ENCODE results near the gene NHLRC2. TPM values are rescaled to one million over a fixed set of nuclear protein-coding genes. Genes with fewer than 3 reads are reported as not detected.

Gene NHLRC2
- total RNA-seq, 1 donor from 2014 or later: 50.1 TPM

DNA sequence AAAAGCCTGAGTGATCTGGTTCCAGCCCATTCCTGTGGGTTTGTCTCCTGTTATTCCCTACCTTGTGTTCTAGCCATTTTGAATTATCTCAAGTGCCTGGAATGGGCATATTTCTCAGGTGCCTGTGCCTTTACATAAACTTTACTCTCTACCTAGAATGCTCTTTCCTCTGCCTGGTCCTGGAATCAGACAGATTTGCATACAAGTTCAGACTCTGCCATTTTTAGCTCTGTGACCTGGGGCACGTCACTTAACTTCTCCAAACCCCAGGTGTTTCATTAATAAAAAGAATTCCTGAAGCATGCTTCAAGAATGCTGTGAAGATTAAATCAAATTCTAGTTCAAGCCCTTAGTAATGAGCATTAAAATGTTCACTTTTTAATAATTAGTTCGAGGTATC lies 8.4 kb upstream of the NHLRC2 start:
- no peak for DNase-seq
- H3K4me1 ChIP-seq: peaks cover 17% of the 10 kb centered on the region
- no peak overlapping the region for H3K4me3 ChIP-seq
- no peaks in the 10 kb centered on the region for H3K9me3 ChIP-seq (replicated peaks)
- H3K27ac ChIP-seq (replicated peaks): no peak overlapping the region
- intact Hi-C loops (cut with micrococcal nuclease): no loop called here
- peaks cover 37% of the 10 kb centered on the region for H3K36me3 ChIP-seq
- TF ChIP-seq, protein P1, sequence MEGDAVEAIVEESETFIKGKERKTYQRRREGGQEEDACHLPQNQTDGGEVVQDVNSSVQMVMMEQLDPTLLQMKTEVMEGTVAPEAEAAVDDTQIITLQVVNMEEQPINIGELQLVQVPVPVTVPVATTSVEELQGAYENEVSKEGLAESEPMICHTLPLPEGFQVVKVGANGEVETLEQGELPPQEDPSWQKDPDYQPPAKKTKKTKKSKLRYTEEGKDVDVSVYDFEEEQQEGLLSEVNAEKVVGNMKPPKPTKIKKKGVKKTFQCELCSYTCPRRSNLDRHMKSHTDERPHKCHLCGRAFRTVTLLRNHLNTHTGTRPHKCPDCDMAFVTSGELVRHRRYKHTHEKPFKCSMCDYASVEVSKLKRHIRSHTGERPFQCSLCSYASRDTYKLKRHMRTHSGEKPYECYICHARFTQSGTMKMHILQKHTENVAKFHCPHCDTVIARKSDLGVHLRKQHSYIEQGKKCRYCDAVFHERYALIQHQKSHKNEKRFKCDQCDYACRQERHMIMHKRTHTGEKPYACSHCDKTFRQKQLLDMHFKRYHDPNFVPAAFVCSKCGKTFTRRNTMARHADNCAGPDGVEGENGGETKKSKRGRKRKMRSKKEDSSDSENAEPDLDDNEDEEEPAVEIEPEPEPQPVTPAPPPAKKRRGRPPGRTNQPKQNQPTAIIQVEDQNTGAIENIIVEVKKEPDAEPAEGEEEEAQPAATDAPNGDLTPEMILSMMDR (IDR thresholded peaks at IDR 0.05; ENCODE audit: borderline replicate concordance): no peak
- H3K27me3 ChIP-seq (ENCODE audit: low read depth): no peaks in the 10 kb centered on the region

DNA sequence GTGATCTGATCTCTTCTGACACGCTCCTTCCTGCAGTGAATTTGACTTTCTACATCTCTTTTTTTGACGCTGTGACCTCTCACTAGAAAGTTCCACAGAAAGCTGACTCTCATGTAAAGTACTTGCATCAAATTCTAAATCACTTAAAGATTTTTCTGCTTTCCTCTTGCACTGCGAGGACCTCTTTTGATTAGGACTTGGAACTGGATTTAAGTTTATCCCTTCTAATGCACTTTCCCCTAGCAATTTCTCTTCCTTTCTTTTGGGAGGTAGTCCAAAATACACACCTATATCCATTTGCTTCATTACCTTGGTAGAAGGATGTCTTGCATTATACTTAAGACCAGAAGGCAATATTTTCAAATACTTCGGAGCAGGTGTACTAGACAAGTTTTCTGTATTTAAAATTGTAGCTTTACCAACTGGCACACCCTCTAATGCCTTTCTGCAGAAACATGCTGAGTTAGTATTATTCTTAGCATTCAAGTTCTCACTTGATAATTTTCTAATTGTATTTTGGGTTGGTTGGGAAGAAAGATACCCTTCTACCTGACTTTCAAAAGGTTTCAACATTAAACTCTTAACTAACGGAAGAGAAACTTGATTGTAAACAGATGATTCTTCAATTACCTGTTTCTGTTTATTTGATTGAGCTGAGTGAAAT lies 5.2 kb upstream of the NHLRC2 start:
- TF ChIP-seq, protein P1 (IDR thresholded peaks at IDR 0.05; ENCODE audit: borderline replicate concordance): no peak
- Histone ChIP-seq H3K27me3 (ENCODE audit: low read depth) (no peaks in the 10 kb centered on the region), H3K4me3 (no peak overlapping the region), H3K27ac (replicated peaks) (no peak overlapping the region), H3K4me1 (peaks cover 41% of the 10 kb centered on the region), H3K9me3 (replicated peaks) (no peaks in the 10 kb centered on the region), H3K36me3 (peaks cover 23% of the 10 kb centered on the region)
- intact Hi-C loops (cut with micrococcal nuclease): no loop called here
- no peak for DNase-seq

DNA sequence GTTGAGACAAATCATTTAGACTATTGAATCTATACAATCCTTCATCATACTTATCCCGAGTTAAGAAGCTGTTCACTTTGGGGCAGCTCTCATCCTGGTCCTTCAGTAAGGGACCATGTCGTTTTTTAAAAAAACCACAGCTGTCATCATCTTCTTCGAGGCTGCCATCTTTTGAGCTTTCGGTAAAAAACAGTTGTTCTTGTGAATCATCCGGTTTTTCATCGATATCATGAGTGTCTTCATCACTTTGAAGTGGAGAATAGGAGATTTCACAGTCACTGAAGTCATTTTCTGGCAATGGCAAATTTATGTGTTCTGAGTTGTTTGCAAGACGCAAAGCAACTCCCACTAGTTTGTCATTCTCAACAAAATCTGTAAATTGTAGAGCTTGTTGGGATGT lies 4.5 kb upstream of the NHLRC2 start:
- no peak for DNase-seq

DNA sequence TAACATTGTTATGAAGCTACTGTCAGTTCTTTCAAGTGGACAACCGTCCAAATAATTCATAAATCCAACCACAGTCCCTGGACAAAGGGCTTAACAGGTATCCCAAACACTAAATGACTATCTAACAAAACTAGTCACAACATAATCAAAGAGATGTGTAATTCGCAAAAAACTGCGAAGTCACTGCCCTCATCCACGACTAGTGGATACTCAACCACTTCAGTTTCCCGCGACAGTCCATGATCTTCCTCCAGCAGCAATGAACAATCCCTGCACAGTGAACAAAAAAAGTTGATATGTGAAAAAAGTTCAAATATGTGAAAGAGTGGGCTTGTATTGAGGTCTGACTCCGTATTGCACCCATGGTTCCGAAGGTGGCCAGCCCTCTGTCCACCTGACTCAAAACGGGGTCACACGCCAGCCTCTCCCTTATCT lies 866 bp upstream of the NHLRC2 start:
- no peak for DNase-seq
- H3K27me3 ChIP-seq (ENCODE audit: low read depth): no peaks in the 10 kb centered on the region
- peak overlapping the region; percentile 97 for H3K27ac ChIP-seq (replicated peaks)
- intact Hi-C loops (cut with micrococcal nuclease): no loop called here
- no peaks in the 10 kb centered on the region for H3K9me3 ChIP-seq (replicated peaks)
- H3K4me1 ChIP-seq: peaks cover 82% of the 10 kb centered on the region
- peaks cover 6% of the 10 kb centered on the region for H3K36me3 ChIP-seq
- H3K4me3 ChIP-seq: peak overlapping the region; percentile 93
- TF ChIP-seq, protein P1 (IDR thresholded peaks at IDR 0.05; ENCODE audit: borderline replicate concordance): no peak

More for the DNA sequence above, 4.5 kb upstream of the NHLRC2 start:
- Histone ChIP-seq H3K4me1 (peaks cover 45% of the 10 kb centered on the region), H3K27ac (replicated peaks) (no peak overlapping the region), H3K9me3 (replicated peaks) (no peaks in the 10 kb centered on the region), H3K36me3 (peaks cover 16% of the 10 kb centered on the region), H3K4me3 (no peak overlapping the region), H3K27me3 (ENCODE audit: low read depth) (no peaks in the 10 kb centered on the region)
- TF ChIP-seq, protein P1 (IDR thresholded peaks at IDR 0.05; ENCODE audit: borderline replicate concordance): no peak
- intact Hi-C loops (cut with micrococcal nuclease): no loop called here

DNA sequence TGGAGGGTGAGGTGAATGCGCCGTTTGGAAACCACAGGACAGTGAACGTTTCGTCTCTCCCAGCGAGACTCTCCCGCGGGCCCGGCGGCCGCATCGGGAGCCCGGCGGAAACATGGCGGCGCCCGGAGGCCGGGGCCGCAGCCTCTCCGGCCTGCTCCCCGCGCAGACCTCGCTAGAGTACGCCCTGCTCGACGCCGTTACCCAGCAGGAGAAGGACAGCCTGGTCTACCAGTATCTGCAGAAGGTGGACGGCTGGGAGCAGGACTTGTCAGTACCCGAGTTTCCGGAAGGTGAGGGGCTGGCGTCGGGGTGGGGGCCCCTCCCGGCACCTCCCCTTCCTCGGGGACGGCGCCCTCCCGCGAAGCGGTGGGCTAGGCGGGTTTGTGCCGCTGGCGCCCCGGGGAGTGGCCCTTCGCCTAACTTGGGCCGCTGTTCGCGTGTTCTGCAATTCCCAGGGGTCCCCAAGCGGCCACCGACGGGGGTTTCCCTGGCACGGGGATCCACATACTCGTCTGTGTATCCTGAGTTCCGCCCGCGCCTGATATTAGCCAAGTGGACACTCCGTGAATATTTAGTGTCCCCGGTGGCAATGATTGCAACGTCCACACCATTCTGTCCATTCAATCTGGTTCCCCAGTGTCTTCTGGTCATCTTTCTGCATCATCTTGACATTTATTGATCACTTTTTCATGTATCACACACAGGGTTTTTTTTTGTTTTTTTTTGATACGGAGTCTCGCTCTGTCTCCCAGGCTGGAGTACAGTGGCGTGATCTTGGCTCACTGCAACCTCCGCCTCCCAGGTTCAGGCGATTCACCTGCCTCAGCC lies 514 bp downstream of the NHLRC2 start:
- peak overlapping the region; percentile 93 for H3K4me3 ChIP-seq
- TF ChIP-seq, protein P1 (IDR thresholded peaks at IDR 0.05; ENCODE audit: borderline replicate concordance): peak; percentile 24
- H3K27me3 ChIP-seq (ENCODE audit: low read depth): no peaks in the 10 kb centered on the region
- intact Hi-C loops (cut with micrococcal nuclease): no loop called here
- peak overlapping the region; percentile 97 for H3K27ac ChIP-seq (replicated peaks)
- H3K36me3 ChIP-seq: peaks cover 15% of the 10 kb centered on the region
- H3K4me1 ChIP-seq: peaks cover 85% of the 10 kb centered on the region
- peak; percentile 53 for DNase-seq
- H3K9me3 ChIP-seq (replicated peaks): no peaks in the 10 kb centered on the region
